Calu3 (cell line): ENCODE data around the gene MCM5. TPM values are rescaled to one million over a fixed set of nuclear protein-coding genes. Genes with fewer than 3 reads are reported as not detected.

ENCODE experiments used
- BruUV-seq: library from RNA; stranded (reverse); fragments of 400-500 nt; replicated peaks from 2 replicates; lab custom pipeline; 2021; lab: Mats Ljungman, UMichigan
- CTCF ChIA-PET: fragments of 300-600 bp; sonication (Branson Sonifier 250); formaldehyde crosslinking; loops from one replicate; lab custom pipeline; 2022; ENCODE audit warnings: antibody characterized with exemption; lab: Charles Lee
- DNase-seq: peaks from one replicate; pipeline ENCODE4 v3.0.0; 2022
- H3K27ac Mint-ChIP-seq: one replicate; pipeline ENCODE4 v1.8.0; 2022; ENCODE audit warnings: mixed read lengths; ENCODE audit not compliant: unreplicated experiment
- H3K27me3 Mint-ChIP-seq: one replicate; pipeline ENCODE4 v1.8.0; 2022; ENCODE audit warnings: mixed read lengths; ENCODE audit not compliant: unreplicated experiment
- H3K36me3 Mint-ChIP-seq: one replicate; pipeline ENCODE4 v1.8.0; 2022; ENCODE audit warnings: mild to moderate bottlenecking, moderate library complexity, mixed read lengths; ENCODE audit not compliant: insufficient read depth, unreplicated experiment
- H3K4me1 Mint-ChIP-seq: one replicate; pipeline ENCODE4 v1.8.0; 2022; ENCODE audit warnings: mild to moderate bottlenecking, low read depth, mixed read lengths; ENCODE audit not compliant: unreplicated experiment
- H3K4me3 Mint-ChIP-seq: one replicate; pipeline ENCODE4 v1.8.0; 2022; ENCODE audit warnings: mild to moderate bottlenecking, low read depth, moderate library complexity, mixed read lengths; ENCODE audit not compliant: unreplicated experiment
- H3K9me3 Mint-ChIP-seq: one replicate; pipeline ENCODE4 v1.8.0; 2022; ENCODE audit warnings: low read depth, mixed read lengths; ENCODE audit not compliant: unreplicated experiment
- intact Hi-C: fragments of 100-400 bp; cut with micrococcal nuclease; formaldehyde crosslinking; loops from one replicate; pipeline ENCODE4 v1.10.0; 2022; ENCODE audit not compliant: unreplicated experiment
- total RNA-seq: library from RNA; stranded (reverse); gene quantifications from 2 replicates; pipeline ENCODE4 v1.2.3, GENCODE V29; 2022
- TF ChIP-seq, protein P1 (sequence below): fragments of 200-600 bp; IDR thresholded peaks from one replicate; pipeline ENCODE4 v1.8.0; 2022; ENCODE audit warnings: antibody characterized with exemption; ENCODE audit not compliant: unreplicated experiment

Gene MCM5
- total RNA-seq, 1 experiment from 2014 or later, result 88.4 TPM

GRCh38 chr22:35443338-35443737 is 43.4 kb downstream of the MCM5 start:
- H3K4me1 Mint-ChIP-seq, result no peaks in the 10 kb centered on the region
- peaks cover 7% of the 10 kb centered on the region for H3K9me3 Mint-ChIP-seq
- BruUV-seq, result no TSS peak
- no peaks in the 10 kb centered on the region for H3K27me3 Mint-ChIP-seq
- TF ChIP-seq, protein P1, sequence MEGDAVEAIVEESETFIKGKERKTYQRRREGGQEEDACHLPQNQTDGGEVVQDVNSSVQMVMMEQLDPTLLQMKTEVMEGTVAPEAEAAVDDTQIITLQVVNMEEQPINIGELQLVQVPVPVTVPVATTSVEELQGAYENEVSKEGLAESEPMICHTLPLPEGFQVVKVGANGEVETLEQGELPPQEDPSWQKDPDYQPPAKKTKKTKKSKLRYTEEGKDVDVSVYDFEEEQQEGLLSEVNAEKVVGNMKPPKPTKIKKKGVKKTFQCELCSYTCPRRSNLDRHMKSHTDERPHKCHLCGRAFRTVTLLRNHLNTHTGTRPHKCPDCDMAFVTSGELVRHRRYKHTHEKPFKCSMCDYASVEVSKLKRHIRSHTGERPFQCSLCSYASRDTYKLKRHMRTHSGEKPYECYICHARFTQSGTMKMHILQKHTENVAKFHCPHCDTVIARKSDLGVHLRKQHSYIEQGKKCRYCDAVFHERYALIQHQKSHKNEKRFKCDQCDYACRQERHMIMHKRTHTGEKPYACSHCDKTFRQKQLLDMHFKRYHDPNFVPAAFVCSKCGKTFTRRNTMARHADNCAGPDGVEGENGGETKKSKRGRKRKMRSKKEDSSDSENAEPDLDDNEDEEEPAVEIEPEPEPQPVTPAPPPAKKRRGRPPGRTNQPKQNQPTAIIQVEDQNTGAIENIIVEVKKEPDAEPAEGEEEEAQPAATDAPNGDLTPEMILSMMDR, result no peak
- CTCF ChIA-PET, result no interaction called here
- no peak overlapping the region for H3K4me3 Mint-ChIP-seq
- H3K36me3 Mint-ChIP-seq, result no peaks in the 10 kb centered on the region
- no peak overlapping the region for H3K27ac Mint-ChIP-seq
- intact Hi-C loops, result no loop called here
- DNase-seq, result no peak

- no peak for DNase-seq
- intact Hi-C loops, result no loop called here
- Mint-ChIP-seq H3K4me1 (no peaks in the 10 kb centered on the region), H3K4me3 (no peak overlapping the region), H3K27me3 (no peaks in the 10 kb centered on the region), H3K9me3 (peaks cover 1% of the 10 kb centered on the region), H3K36me3 (no peaks in the 10 kb centered on the region), H3K27ac (no peak overlapping the region)
- CTCF ChIA-PET, result no interaction called here
- TF ChIP-seq, protein P1, result no peak
- BruUV-seq, result no TSS peak
These were observed 44.1 kb downstream of the MCM5 start for GRCh38 chr22:35443790-35444684.

GRCh38 chr22:35444685-35445399 is 44.9 kb downstream of the MCM5 start:
- no peak for DNase-seq
- no peaks in the 10 kb centered on the region for H3K9me3 Mint-ChIP-seq
- CTCF ChIA-PET, result interaction anchor here (0.7 kb wide), 1 partner anchor 583 kb away, joined by 4 read pairs; no protein-coding TSS in a partner anchor
- TF ChIP-seq, protein P1, result no peak
- no TSS peak for BruUV-seq
- H3K4me3 Mint-ChIP-seq, result no peak overlapping the region
- no peaks in the 10 kb centered on the region for H3K4me1 Mint-ChIP-seq
- intact Hi-C loops, result no loop called here
- H3K27me3 Mint-ChIP-seq, result no peaks in the 10 kb centered on the region
- H3K27ac Mint-ChIP-seq, result no peak overlapping the region
- H3K36me3 Mint-ChIP-seq, result no peaks in the 10 kb centered on the region

DNA sequence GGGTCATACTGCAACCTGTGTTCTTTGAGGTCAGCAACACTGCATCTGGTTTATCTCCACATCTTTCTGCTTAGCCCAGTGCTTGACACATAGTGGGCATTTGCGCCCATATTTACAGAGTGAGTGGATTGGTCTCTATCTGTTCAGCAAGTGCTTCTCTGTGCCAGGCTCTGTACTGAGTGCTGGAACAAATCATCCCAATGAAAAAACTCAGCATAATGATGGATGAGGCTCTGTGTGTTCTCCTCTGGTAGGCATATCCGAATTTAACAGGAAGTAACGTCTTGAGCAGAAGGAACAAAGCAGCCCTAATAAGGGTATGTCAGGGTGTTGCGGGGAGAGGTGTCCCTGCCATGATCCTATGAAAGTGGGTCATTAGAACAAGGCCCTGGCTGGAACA is 46.0 kb downstream of the MCM5 start:
- no peaks in the 10 kb centered on the region for H3K4me1 Mint-ChIP-seq
- intact Hi-C loops, result no loop called here
- no peaks in the 10 kb centered on the region for H3K36me3 Mint-ChIP-seq
- CTCF ChIA-PET, result no interaction called here
- H3K27ac Mint-ChIP-seq, result no peak overlapping the region
- DNase-seq, result no peak
- no peaks in the 10 kb centered on the region for H3K27me3 Mint-ChIP-seq
- TF ChIP-seq, protein P1, result no peak
- BruUV-seq, result no TSS peak
- no peak overlapping the region for H3K4me3 Mint-ChIP-seq
- H3K9me3 Mint-ChIP-seq, result no peaks in the 10 kb centered on the region
